HepG2 (cell line): ENCODE results near the gene NMNAT1. TPM values are rescaled to one million over a fixed set of nuclear protein-coding genes. Genes with fewer than 3 reads are reported as not detected.

ENCODE experiments used
- ETV6 ChIP-seq: sonication (generic); formaldehyde crosslinking; conservative IDR thresholded peaks from 2 replicates; pipeline ENCODE4 v1.4.0; 2020; ENCODE audit warnings: missing genetic modification reagents
- MEIS1 ChIP-seq: sonication (generic); formaldehyde crosslinking; IDR thresholded peaks from 2 replicates; pipeline ENCODE4 v1.9.0; 2021; ENCODE audit warnings: mild to moderate bottlenecking, missing genetic modification reagents, moderate library complexity, borderline replicate concordance
- PAWR ChIP-seq: sonication (generic); formaldehyde crosslinking; IDR thresholded peaks from 2 replicates; pipeline ENCODE4 v1.4.0; 2020; ENCODE audit warnings: missing genetic modification reagents, mild to moderate bottlenecking, borderline replicate concordance
- PHF8 ChIP-seq: sonication (generic); formaldehyde crosslinking; IDR thresholded peaks from 2 replicates; pipeline ENCODE4 v1.5.0; 2020; ENCODE audit warnings: missing genetic modification reagents
- POLR2AphosphoS5 ChIP-seq: IDR thresholded peaks from 2 replicates; pipeline ENCODE4 v1.6.1; 2012; ENCODE audit warnings: low read depth, low read length
- PREB ChIP-seq: sonication (generic); formaldehyde crosslinking; IDR thresholded peaks from 2 replicates; pipeline ENCODE4 v1.4.0; 2020; ENCODE audit warnings: missing genetic modification reagents
- SAP130 ChIP-seq: IDR thresholded peaks from 2 replicates; pipeline ENCODE4 v1.6.1; 2016; ENCODE audit warnings: low read depth
- SKI ChIP-seq: fragments of 450-650 bp; IDR thresholded peaks from one replicate; pipeline ENCODE4 v1.6.1; 2018; ENCODE audit warnings: mild to moderate bottlenecking; ENCODE audit not compliant: partially characterized antibody
- STAG1 ChIP-seq: sonication (generic); formaldehyde crosslinking; IDR thresholded peaks from 2 replicates; pipeline ENCODE4 v1.4.0; 2020; ENCODE audit warnings: missing genetic modification reagents
- STAT6 ChIP-seq: sonication (generic); formaldehyde crosslinking; IDR thresholded peaks from 2 replicates; pipeline ENCODE4 v1.4.0; 2020; ENCODE audit warnings: missing genetic modification reagents, mild to moderate bottlenecking, borderline replicate concordance
- TBL1XR1 ChIP-seq: fragments of 150-350 bp; IDR thresholded peaks from 2 replicates; pipeline ENCODE4 v1.6.1; 2014; ENCODE audit warnings: borderline replicate concordance, low read length; ENCODE audit not compliant: partially characterized antibody
- THAP8 ChIP-seq: sonication (generic); formaldehyde crosslinking; IDR thresholded peaks from 2 replicates; pipeline ENCODE4 v1.5.1; 2020; ENCODE audit warnings: missing genetic modification reagents, mild to moderate bottlenecking, borderline replicate concordance
- ZFP91 ChIP-seq: sonication (generic); formaldehyde crosslinking; IDR thresholded peaks from 2 replicates; pipeline ENCODE4 v1.9.0; 2022; ENCODE audit warnings: missing genetic modification reagents, mild to moderate bottlenecking, borderline replicate concordance
- ZNF260 ChIP-seq: sonication (generic); formaldehyde crosslinking; IDR thresholded peaks from 2 replicates; pipeline ENCODE4 v1.4.0; 2020; ENCODE audit warnings: missing genetic modification reagents, low read depth, mild to moderate bottlenecking, borderline replicate concordance
- ZNF333 ChIP-seq: sonication (generic); formaldehyde crosslinking; IDR thresholded peaks from 2 replicates; pipeline ENCODE4 v1.4.0; 2020; ENCODE audit warnings: mild to moderate bottlenecking, missing genetic modification reagents, borderline replicate concordance
- ZNF441 ChIP-seq: sonication (generic); formaldehyde crosslinking; IDR thresholded peaks from 2 replicates; pipeline ENCODE4 v1.7.0; 2021; ENCODE audit warnings: missing genetic modification reagents, borderline replicate concordance
- ZNF580 ChIP-seq: IDR thresholded peaks from 2 replicates; pipeline ENCODE4 v1.6.1; 2016; ENCODE audit warnings: low read depth, borderline replicate concordance
- ZNF644 ChIP-seq: IDR thresholded peaks from 2 replicates; pipeline ENCODE4 v1.6.1; 2016; ENCODE audit warnings: low read depth
- ZNF652 ChIP-seq: IDR thresholded peaks from 2 replicates; pipeline ENCODE4 v1.6.1; 2016; ENCODE audit warnings: low read depth, borderline replicate concordance
- polyA plus RNA-seq, 8 experiments: library from polyadenylated mRNA; depleted of rRNA in 3 of 8; stranded (reverse) in 7 of 8; unstranded in 1 of 8; fragments of >200 nt; fragmentation: Illumina TruSeq in 4 of 8; extraction: Trizol in 4 of 8; gene quantifications; 2 replicates each; pipeline versions ENCODE4 v1.2.1 to v1.2.3, GENCODE V29; 2011 to 2016; ENCODE audit warnings: low read depth in 4 of 8, missing spikeins in 1 of 8, mixed read lengths in 1 of 8; ENCODE audit not compliant: insufficient read depth in 1 of 8
- total RNA-seq, 5 experiments: library from RNA; depleted of rRNA; stranded (reverse); fragments of >200 nt; fragmentation: Illumina TruSeq; extraction: Trizol; gene quantifications; 2 replicates each; pipeline ENCODE4 v1.2.3, GENCODE V29; 2016; ENCODE audit warnings: low read depth in 1 of 5

NMNAT1 gene
- total and polyA plus RNA-seq, 2 of the 13 experiments (the other 11 are each of a cell fraction or from before 2014, with no cell fraction given), result 5.6 to 12.2 TPM

GRCh38 chr1:9901148-9902059 is 41.9 kb upstream of the NMNAT1 start (continued):
- TF ChIP-seq PREB, result no peak
- no peak for TF ChIP-seq POLR2AphosphoS5
- TF ChIP-seq THAP8 (CRISPR knock-in tag), result no peak
- no peak for TF ChIP-seq ZNF644 (CRISPR knock-in tag)
- TF ChIP-seq PAWR (CRISPR knock-in tag), result no peak
- no peak for TF ChIP-seq TBL1XR1
- no peak for TF ChIP-seq STAG1 (CRISPR knock-in tag)
- no peak for TF ChIP-seq ZNF652 (CRISPR knock-in tag)
- no peak for TF ChIP-seq ZNF580 (CRISPR knock-in tag)
- peak; percentile 27; the same call in 1 of the 2 replicates for TF ChIP-seq PHF8 (CRISPR knock-in tag)
- TF ChIP-seq MEIS1 (CRISPR knock-in tag), result no peak
- TF ChIP-seq STAT6 (CRISPR knock-in tag), result no peak
- TF ChIP-seq SKI, result no peak
- no peak for TF ChIP-seq ETV6
- 0 out of 2 replicates have a peak, but pooled peaks have one; percentile 21 for TF ChIP-seq ZFP91 (CRISPR knock-in tag)
- no peak for TF ChIP-seq ZNF441
- TF ChIP-seq ZNF333 (CRISPR knock-in tag), result no peak
- peak; percentile 58; the same call in 1 of the 2 replicates for TF ChIP-seq SAP130 (CRISPR knock-in tag)
- TF ChIP-seq ZNF260 (CRISPR knock-in tag), result no peak
